LNCaP clone FGC (cell line): Measurements from ENCODE around the gene ARX.
A peak's percentile ranks its signal among the peaks of the same experiment; 100 is the strongest.

Experiments used
- DNase-seq: peaks from one replicate; pipeline ENCODE4 v3.0.0-alpha.2; 2011; ENCODE audit warnings: low read depth
- H3K4me3 ChIP-seq: 2 replicates; pipeline ENCODE4 v1.5.1; 2011; ENCODE audit warnings: mild to moderate bottlenecking, low read depth, low read length, control low read depth
- TF ChIP-seq, protein P1 (sequence below): IDR thresholded peaks from 2 replicates; pipeline ENCODE4 v1.5.1; 2012; ENCODE audit warnings: mild to moderate bottlenecking; ENCODE audit not compliant: control insufficient read depth, insufficient read depth; ENCODE audit errors: extremely low read depth

The ARX gene

DNA sequence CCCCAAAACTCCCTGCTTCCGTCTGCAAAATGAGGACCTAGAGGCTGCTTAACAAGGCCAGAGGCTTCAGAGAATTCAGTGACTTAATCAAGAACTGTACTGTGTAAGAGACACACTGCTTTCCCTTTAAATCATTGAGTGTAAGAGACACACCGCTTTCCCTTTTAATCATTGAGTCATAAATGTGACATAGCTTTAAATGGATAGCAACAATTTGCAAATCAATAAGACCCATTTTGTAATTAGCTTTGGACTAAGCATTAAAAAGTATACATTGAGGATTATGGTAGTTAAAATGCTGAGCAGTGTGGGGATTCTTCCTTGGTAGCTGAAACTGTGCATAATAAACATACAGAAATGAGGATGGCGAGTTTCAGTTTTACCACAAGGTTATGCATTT, 31.8 kb downstream of the ARX start:
- no peak overlapping the region for H3K4me3 ChIP-seq
- TF ChIP-seq, protein P1, sequence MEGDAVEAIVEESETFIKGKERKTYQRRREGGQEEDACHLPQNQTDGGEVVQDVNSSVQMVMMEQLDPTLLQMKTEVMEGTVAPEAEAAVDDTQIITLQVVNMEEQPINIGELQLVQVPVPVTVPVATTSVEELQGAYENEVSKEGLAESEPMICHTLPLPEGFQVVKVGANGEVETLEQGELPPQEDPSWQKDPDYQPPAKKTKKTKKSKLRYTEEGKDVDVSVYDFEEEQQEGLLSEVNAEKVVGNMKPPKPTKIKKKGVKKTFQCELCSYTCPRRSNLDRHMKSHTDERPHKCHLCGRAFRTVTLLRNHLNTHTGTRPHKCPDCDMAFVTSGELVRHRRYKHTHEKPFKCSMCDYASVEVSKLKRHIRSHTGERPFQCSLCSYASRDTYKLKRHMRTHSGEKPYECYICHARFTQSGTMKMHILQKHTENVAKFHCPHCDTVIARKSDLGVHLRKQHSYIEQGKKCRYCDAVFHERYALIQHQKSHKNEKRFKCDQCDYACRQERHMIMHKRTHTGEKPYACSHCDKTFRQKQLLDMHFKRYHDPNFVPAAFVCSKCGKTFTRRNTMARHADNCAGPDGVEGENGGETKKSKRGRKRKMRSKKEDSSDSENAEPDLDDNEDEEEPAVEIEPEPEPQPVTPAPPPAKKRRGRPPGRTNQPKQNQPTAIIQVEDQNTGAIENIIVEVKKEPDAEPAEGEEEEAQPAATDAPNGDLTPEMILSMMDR, result no peak

GRCh38 chrX:24982306-24982965, 33.3 kb downstream of the ARX start:
- no peak for DNase-seq
- H3K4me3 ChIP-seq, result no peak overlapping the region
- TF ChIP-seq, protein P1, result no peak

More for the DNA sequence above, 31.8 kb downstream of the ARX start:
- no peak for DNase-seq

- DNase-seq, result no peak
- TF ChIP-seq, protein P1, result no peak
- no peak overlapping the region for H3K4me3 ChIP-seq
Observed at GRCh38 chrX:24981030-24981429, 34.7 kb downstream of the ARX start.

DNA sequence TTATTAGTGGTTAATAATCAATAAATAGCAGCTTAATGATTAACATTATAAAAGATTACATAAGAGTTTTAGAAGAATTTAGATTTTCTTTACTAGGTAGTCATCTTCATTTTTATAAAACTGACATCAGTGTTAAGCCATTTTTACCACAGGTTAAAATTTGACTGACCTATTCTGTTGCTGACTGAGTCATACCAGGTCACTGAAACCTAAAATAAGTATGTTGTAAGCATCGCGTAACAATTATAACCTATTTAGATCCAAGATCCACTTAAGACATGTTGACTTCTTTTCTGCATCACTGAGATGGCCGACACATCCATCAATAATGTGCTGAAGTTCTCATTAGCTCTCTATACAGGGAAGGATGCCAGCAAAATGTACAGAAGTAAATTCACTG, 36.7 kb downstream of the ARX start:
- TF ChIP-seq, protein P1, result no peak
- H3K4me3 ChIP-seq, result no peak overlapping the region
- no peak for DNase-seq

DNA sequence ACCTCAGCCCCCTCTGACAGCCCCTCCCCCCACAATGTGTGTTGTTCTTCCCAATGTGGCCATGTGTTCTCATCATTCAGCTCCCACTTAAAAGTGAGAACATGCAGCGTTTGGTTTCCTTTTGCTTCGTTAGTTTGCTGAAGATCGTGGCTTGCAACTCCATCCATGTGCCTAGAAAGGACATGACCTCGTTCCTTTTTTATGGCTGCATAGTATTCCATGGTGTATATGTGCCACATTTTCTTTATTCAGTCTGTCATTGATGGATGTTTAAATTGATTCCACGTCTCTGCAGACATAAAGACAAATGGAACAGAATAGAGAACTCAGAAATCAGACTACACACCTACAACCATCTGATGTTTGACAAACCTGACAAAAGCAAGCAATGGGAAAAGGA, 46.0 kb downstream of the ARX start:
- H3K4me3 ChIP-seq, result no peak overlapping the region
- DNase-seq, result no peak
- TF ChIP-seq, protein P1, result no peak

GRCh38 chrX:24965372-24965771, 50.4 kb downstream of the ARX start:
- TF ChIP-seq, protein P1, result no peak
- DNase-seq, result peak; percentile 34
- no peak overlapping the region for H3K4me3 ChIP-seq

- DNase-seq, result no peak
- H3K4me3 ChIP-seq, result no peak overlapping the region
- TF ChIP-seq, protein P1, result no peak
Observed at GRCh38 chrX:24963823-24964222, 51.9 kb downstream of the ARX start.
